Measurements from ENCODE around the gene FAM25G. TPM values are rescaled to one million over a fixed set of nuclear protein-coding genes. Genes with fewer than 3 reads are reported as not detected.

Gene FAM25G
- total RNA-seq, 2 experiments from 2014 or later: not detected

- ChIA-PET CTCF (ENCODE audit: unreplicated experiment) (no interaction called here), POLR2A (no interaction called here)
- H3K9me2 ChIP-seq (ENCODE audit: insufficient read depth, low read length): no peaks in the 10 kb centered on the region
- BruUV-seq (replicated peaks): no TSS peak
- TF ChIP-seq EZH2phosphoT487 (IDR thresholded peaks at IDR 0.05; ENCODE audit: borderline replicate concordance, low read depth, low read length) (no peak), CTCF (conservative IDR thresholded peaks at IDR 0.05; ENCODE audit: low read length) (no peak)
- no peaks in the 10 kb centered on the region for H4K20me1 ChIP-seq (ENCODE audit: insufficient read depth, low read length)
- intact Hi-C loops (cut with micrococcal nuclease; ENCODE audit: unreplicated experiment): no loop called here
- no peaks in the 10 kb centered on the region for H3K79me2 ChIP-seq (ENCODE audit: insufficient read depth, low read depth, low read length)
- no peaks in the 10 kb centered on the region for H3K9me3 ChIP-seq (ENCODE audit: low read length)
- DNase-seq (ENCODE audit: low spot score): no peak
- H3K4me1 ChIP-seq (ENCODE audit: insufficient read depth, low read length, poor library complexity, severe bottlenecking): no peaks in the 10 kb centered on the region
- H3K36me3 ChIP-seq (ENCODE audit: insufficient read depth, low read length): no peaks in the 10 kb centered on the region
- H2AFZ ChIP-seq (ENCODE audit: low read length): no peak overlapping the region
- no peak overlapping the region for H3K27ac ChIP-seq (ENCODE audit: low read depth, low read length, poor library complexity, severe bottlenecking)
- no peak overlapping the region for H3K4me2 ChIP-seq (ENCODE audit: low read length)
- no peak overlapping the region for H3K4me3 ChIP-seq (ENCODE audit: low read depth, low read length, poor library complexity, severe bottlenecking)
These were observed 32.9 kb downstream of the FAM25G start for GRCh38 chr10:47458466-47459154.

GRCh38 chr10:47457826-47458225 is 33.7 kb downstream of the FAM25G start:
- Histone ChIP-seq H3K9me3 (ENCODE audit: low read length) (no peaks in the 10 kb centered on the region), H3K36me3 (ENCODE audit: insufficient read depth, low read length) (no peaks in the 10 kb centered on the region), H3K4me1 (ENCODE audit: insufficient read depth, low read length, poor library complexity, severe bottlenecking) (no peaks in the 10 kb centered on the region), H3K9me2 (ENCODE audit: insufficient read depth, low read length) (no peaks in the 10 kb centered on the region), H2AFZ (ENCODE audit: low read length) (no peak overlapping the region), H3K79me2 (ENCODE audit: insufficient read depth, low read depth, low read length) (no peaks in the 10 kb centered on the region), H3K27ac (ENCODE audit: low read depth, low read length, poor library complexity, severe bottlenecking) (no peak overlapping the region), H4K20me1 (ENCODE audit: insufficient read depth, low read length) (no peaks in the 10 kb centered on the region), H3K4me2 (ENCODE audit: low read length) (no peak overlapping the region), H3K4me3 (ENCODE audit: low read depth, low read length, poor library complexity, severe bottlenecking) (no peak overlapping the region)
- DNase-seq (ENCODE audit: low spot score): no peak
- POLR2A ChIA-PET: no interaction called here
- TF ChIP-seq EZH2phosphoT487 (IDR thresholded peaks at IDR 0.05; ENCODE audit: borderline replicate concordance, low read depth, low read length): no peak
- no peak for TF ChIP-seq CTCF (conservative IDR thresholded peaks at IDR 0.05; ENCODE audit: low read length)
- BruUV-seq (replicated peaks): no TSS peak
- intact Hi-C loops (cut with micrococcal nuclease; ENCODE audit: unreplicated experiment): no loop called here
- CTCF ChIA-PET (ENCODE audit: unreplicated experiment): no interaction called here

GRCh38 chr10:47457528-47457820 is 34.0 kb downstream of the FAM25G start:
- no peak overlapping the region for H2AFZ ChIP-seq (ENCODE audit: low read length)
- H3K27ac ChIP-seq (ENCODE audit: low read depth, low read length, poor library complexity, severe bottlenecking): no peak overlapping the region
- TF ChIP-seq CTCF (conservative IDR thresholded peaks at IDR 0.05; ENCODE audit: low read length): no peak
- no peak for TF ChIP-seq EZH2phosphoT487 (IDR thresholded peaks at IDR 0.05; ENCODE audit: borderline replicate concordance, low read depth, low read length)
- no peaks in the 10 kb centered on the region for H3K4me1 ChIP-seq (ENCODE audit: insufficient read depth, low read length, poor library complexity, severe bottlenecking)
- H3K9me3 ChIP-seq (ENCODE audit: low read length): no peaks in the 10 kb centered on the region
- intact Hi-C loops (cut with micrococcal nuclease; ENCODE audit: unreplicated experiment): no loop called here
- H3K79me2 ChIP-seq (ENCODE audit: insufficient read depth, low read depth, low read length): no peaks in the 10 kb centered on the region
- H3K9me2 ChIP-seq (ENCODE audit: insufficient read depth, low read length): no peaks in the 10 kb centered on the region
- ChIA-PET POLR2A (no interaction called here), CTCF (ENCODE audit: unreplicated experiment) (no interaction called here)
- no peaks in the 10 kb centered on the region for H3K36me3 ChIP-seq (ENCODE audit: insufficient read depth, low read length)
- no TSS peak for BruUV-seq (replicated peaks)
- no peak overlapping the region for H3K4me2 ChIP-seq (ENCODE audit: low read length)
- no peak overlapping the region for H3K4me3 ChIP-seq (ENCODE audit: low read depth, low read length, poor library complexity, severe bottlenecking)
- H4K20me1 ChIP-seq (ENCODE audit: insufficient read depth, low read length): no peaks in the 10 kb centered on the region
- no peak for DNase-seq (ENCODE audit: low spot score)
